AG08396 (cell line): ENCODE measurements around the gene CAMSAP1.

Experiments
- DNase-seq: peaks from one replicate; pipeline ENCODE4 v3.0.0; 2012; ENCODE audit warnings: low spot score, mixed read lengths

The CAMSAP1 gene

GRCh38 chr9:135792268-135793128, 114.8 kb downstream of the CAMSAP1 start:
- no peak for DNase-seq

GRCh38 chr9:135791431-135792267, 115.7 kb downstream of the CAMSAP1 start:
- no peak for DNase-seq

GRCh38 chr9:135790850-135791249, 116.5 kb downstream of the CAMSAP1 start:
- no peak for DNase-seq

GRCh38 chr9:135790356-135790755, 117.0 kb downstream of the CAMSAP1 start:
- no peak for DNase-seq

- DNase-seq: no peak
Measured at GRCh38 chr9:135789838-135790291, 117.5 kb downstream of the CAMSAP1 start.

- no peak for DNase-seq
Measured at GRCh38 chr9:135788576-135789300, 118.6 kb downstream of the CAMSAP1 start.

GRCh38 chr9:135787776-135788575, 119.4 kb downstream of the CAMSAP1 start:
- no peak for DNase-seq

GRCh38 chr9:135787317-135787716, 120.0 kb downstream of the CAMSAP1 start:
- no peak for DNase-seq

- no peak for DNase-seq
Measured at GRCh38 chr9:135786146-135786690, 121.1 kb downstream of the CAMSAP1 start.

- no peak for DNase-seq
Measured at GRCh38 chr9:135785013-135785575, 122.3 kb downstream of the CAMSAP1 start.

GRCh38 chr9:135783540-135784245, 123.7 kb downstream of the CAMSAP1 start:
- DNase-seq: no peak

- DNase-seq: no peak
Measured at GRCh38 chr9:135782946-135783345, 124.4 kb downstream of the CAMSAP1 start.

GRCh38 chr9:135780626-135781025, 126.7 kb downstream of the CAMSAP1 start:
- no peak for DNase-seq

GRCh38 chr9:135780086-135780485, 127.3 kb downstream of the CAMSAP1 start:
- DNase-seq: no peak

GRCh38 chr9:135779571-135779970, 127.8 kb downstream of the CAMSAP1 start:
- DNase-seq: no peak

GRCh38 chr9:135778421-135778820, 128.9 kb downstream of the CAMSAP1 start:
- no peak for DNase-seq

GRCh38 chr9:135777623-135778177, 129.6 kb downstream of the CAMSAP1 start:
- no peak for DNase-seq

GRCh38 chr9:135776893-135777622, 130.3 kb downstream of the CAMSAP1 start:
- DNase-seq: no peak

GRCh38 chr9:135775911-135776310, 131.4 kb downstream of the CAMSAP1 start:
- DNase-seq: no peak
